ENCODE data around the gene VIT. TPM values are rescaled to one million over a fixed set of nuclear protein-coding genes. Genes with fewer than 3 reads are reported as not detected.
A peak's percentile ranks its signal among the peaks of the same experiment; 100 is the strongest.

VIT gene
- total and polyA plus RNA-seq, 2 donors (not counting 1 experiment from before 2014, with no cell fraction given), result 0.17 to 0.62 TPM

DNA sequence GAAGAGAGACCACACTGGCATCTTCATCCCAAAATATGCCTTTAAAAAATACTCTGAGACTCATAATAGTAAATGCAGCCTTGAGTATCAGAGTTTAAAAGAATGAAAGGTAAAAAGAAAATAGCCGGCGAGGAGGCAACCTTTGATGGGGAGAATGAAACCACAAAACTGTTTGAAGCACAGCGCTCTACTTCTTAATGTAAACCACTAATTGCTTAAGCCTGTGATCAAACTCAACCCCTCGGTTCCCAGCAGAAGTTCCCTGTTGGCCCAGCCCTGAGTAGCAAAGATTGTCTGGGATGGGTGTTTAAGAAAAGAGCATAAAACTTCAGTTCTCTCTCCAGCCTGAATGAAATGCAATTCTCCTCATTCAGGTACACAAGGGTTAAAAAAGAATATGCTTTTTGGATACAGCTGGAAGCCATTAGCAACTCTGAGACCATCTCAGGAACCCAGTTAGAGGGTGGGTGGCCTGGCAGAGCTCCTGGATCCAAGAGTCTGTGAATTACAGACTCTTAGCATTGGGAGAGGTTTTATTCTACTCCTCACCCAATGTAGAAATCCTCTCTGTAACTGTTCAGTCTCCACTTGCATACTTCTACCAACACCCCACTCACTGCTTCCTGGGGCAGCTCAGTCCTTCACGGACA, 44.8 kb downstream of the VIT start:
- Histone ChIP-seq H3K4me3 (replicated peaks in 1 of 4; ENCODE audit: control extremely low read depth in 1 of 4, insufficient read depth in 1 of 4, low read depth in 3 of 4, low read length in 4 of 4) (no peak overlapping the region), H4K20me1 (ENCODE audit: control insufficient read depth, extremely low read depth, insufficient read depth, low read length) (no peaks in the 10 kb centered on the region), H2AFZ (ENCODE audit: low read length) (no peak overlapping the region), H3K79me2 (ENCODE audit: control insufficient read depth, insufficient read depth, low read length) (no peaks in the 10 kb centered on the region), H3K27me3 (ENCODE audit: control insufficient read depth, insufficient read depth, low read length) (peaks cover 14% of the 10 kb centered on the region), H3K27ac (ENCODE audit: insufficient read depth, low read length) (no peak overlapping the region), H3K36me3 (ENCODE audit: control insufficient read depth, insufficient read depth, low read length) (no peaks in the 10 kb centered on the region), H3K9me3 (ENCODE audit: control insufficient read depth, insufficient read depth, low read depth, low read length) (no peaks in the 10 kb centered on the region), H3K4me2 (ENCODE audit: extremely low read depth, insufficient read depth, low read length) (no peak overlapping the region), H3K9ac (ENCODE audit: insufficient read depth, low read length) (no peak overlapping the region), H3K4me1 (ENCODE audit: control insufficient read depth, extremely low read depth, insufficient read depth, low read length) (no peaks in the 10 kb centered on the region)
- TF ChIP-seq, protein P1, sequence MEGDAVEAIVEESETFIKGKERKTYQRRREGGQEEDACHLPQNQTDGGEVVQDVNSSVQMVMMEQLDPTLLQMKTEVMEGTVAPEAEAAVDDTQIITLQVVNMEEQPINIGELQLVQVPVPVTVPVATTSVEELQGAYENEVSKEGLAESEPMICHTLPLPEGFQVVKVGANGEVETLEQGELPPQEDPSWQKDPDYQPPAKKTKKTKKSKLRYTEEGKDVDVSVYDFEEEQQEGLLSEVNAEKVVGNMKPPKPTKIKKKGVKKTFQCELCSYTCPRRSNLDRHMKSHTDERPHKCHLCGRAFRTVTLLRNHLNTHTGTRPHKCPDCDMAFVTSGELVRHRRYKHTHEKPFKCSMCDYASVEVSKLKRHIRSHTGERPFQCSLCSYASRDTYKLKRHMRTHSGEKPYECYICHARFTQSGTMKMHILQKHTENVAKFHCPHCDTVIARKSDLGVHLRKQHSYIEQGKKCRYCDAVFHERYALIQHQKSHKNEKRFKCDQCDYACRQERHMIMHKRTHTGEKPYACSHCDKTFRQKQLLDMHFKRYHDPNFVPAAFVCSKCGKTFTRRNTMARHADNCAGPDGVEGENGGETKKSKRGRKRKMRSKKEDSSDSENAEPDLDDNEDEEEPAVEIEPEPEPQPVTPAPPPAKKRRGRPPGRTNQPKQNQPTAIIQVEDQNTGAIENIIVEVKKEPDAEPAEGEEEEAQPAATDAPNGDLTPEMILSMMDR (conservative IDR thresholded peaks at IDR 0.05 in 1 of 2, IDR thresholded peaks at IDR 0.05 in 1 of 2; ENCODE audit: low read depth in 1 of 2, low read length in 2 of 2), result no peak
- TF ChIP-seq EZH2 (IDR thresholded peaks at IDR 0.05; ENCODE audit: low read length, missing control alignments), result no peak
- no peak for DNase-seq (ENCODE audit: low read depth in 2 of 2)

DNA sequence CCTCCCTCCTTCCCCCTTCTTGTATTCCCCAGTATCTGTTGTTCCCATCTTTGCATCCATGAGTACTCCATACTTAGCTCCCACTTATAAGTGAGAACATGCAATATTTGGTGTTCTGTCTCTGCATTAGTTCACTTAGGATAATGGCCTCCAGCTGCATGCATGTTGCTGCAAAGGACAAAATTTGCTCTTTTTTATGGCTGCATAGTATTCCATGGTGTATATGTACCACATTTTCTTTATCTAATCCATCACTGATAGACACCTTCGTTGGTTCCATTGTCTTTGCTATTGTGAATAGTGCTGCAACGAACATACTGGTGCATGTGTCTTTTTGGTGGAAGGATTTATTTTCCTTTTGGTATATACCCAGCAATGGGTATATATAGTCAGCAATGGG, 47.4 kb downstream of the VIT start:
- H3K4me2 ChIP-seq (ENCODE audit: extremely low read depth, insufficient read depth, low read length), result no peak overlapping the region
- no peak overlapping the region for H2AFZ ChIP-seq (ENCODE audit: low read length)
- no peak for DNase-seq (ENCODE audit: low read depth in 2 of 2)
- H3K4me3 ChIP-seq (replicated peaks in 1 of 4; ENCODE audit: control extremely low read depth in 1 of 4, insufficient read depth in 1 of 4, low read depth in 3 of 4, low read length in 4 of 4), result no peak overlapping the region
- H3K9me3 ChIP-seq (ENCODE audit: control insufficient read depth, insufficient read depth, low read depth, low read length), result no peaks in the 10 kb centered on the region
- H3K36me3 ChIP-seq (ENCODE audit: control insufficient read depth, insufficient read depth, low read length), result no peaks in the 10 kb centered on the region
- no peaks in the 10 kb centered on the region for H4K20me1 ChIP-seq (ENCODE audit: control insufficient read depth, extremely low read depth, insufficient read depth, low read length)
- peaks cover 12% of the 10 kb centered on the region for H3K27me3 ChIP-seq (ENCODE audit: control insufficient read depth, insufficient read depth, low read length)
- no peak for TF ChIP-seq EZH2 (IDR thresholded peaks at IDR 0.05; ENCODE audit: low read length, missing control alignments)
- TF ChIP-seq, protein P1 (conservative IDR thresholded peaks at IDR 0.05 in 1 of 2, IDR thresholded peaks at IDR 0.05 in 1 of 2; ENCODE audit: low read depth in 1 of 2, low read length in 2 of 2), result no peak
- H3K9ac ChIP-seq (ENCODE audit: insufficient read depth, low read length), result no peak overlapping the region
- H3K79me2 ChIP-seq (ENCODE audit: control insufficient read depth, insufficient read depth, low read length), result no peaks in the 10 kb centered on the region
- no peak overlapping the region for H3K27ac ChIP-seq (ENCODE audit: insufficient read depth, low read length)
- H3K4me1 ChIP-seq (ENCODE audit: control insufficient read depth, extremely low read depth, insufficient read depth, low read length), result no peaks in the 10 kb centered on the region

DNA sequence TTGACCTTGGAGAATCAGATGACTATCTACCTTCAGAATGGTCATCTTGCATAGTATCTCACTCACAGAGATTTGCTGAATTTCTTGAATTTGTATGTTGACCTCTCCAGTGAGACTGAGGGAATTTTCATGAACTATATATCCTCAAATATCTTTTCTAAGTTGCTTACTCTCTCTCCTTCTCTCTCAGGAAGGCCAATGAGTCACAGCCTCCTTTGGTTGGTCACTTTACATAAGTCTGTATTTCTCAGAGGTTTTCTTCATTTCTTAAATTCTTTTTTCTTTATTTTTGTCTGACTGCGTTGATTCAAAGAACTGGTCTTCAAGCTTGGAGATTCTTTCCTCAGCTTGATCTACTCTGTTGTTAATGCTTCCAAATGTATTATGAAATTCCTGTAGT, 51.7 kb downstream of the VIT start:
- Histone ChIP-seq H4K20me1 (ENCODE audit: control insufficient read depth, extremely low read depth, insufficient read depth, low read length) (no peaks in the 10 kb centered on the region), H3K9ac (ENCODE audit: insufficient read depth, low read length) (no peak overlapping the region), H3K79me2 (ENCODE audit: control insufficient read depth, insufficient read depth, low read length) (no peaks in the 10 kb centered on the region), H3K27ac (ENCODE audit: insufficient read depth, low read length) (no peak overlapping the region), H3K4me1 (ENCODE audit: control insufficient read depth, extremely low read depth, insufficient read depth, low read length) (no peaks in the 10 kb centered on the region), H3K27me3 (ENCODE audit: control insufficient read depth, insufficient read depth, low read length) (peaks cover 2% of the 10 kb centered on the region), H3K9me3 (ENCODE audit: control insufficient read depth, insufficient read depth, low read depth, low read length) (no peaks in the 10 kb centered on the region), H3K4me3 (replicated peaks in 1 of 4; ENCODE audit: control extremely low read depth in 1 of 4, insufficient read depth in 1 of 4, low read depth in 3 of 4, low read length in 4 of 4) (no peak overlapping the region), H3K36me3 (ENCODE audit: control insufficient read depth, insufficient read depth, low read length) (no peaks in the 10 kb centered on the region), H2AFZ (ENCODE audit: low read length) (no peak overlapping the region), H3K4me2 (ENCODE audit: extremely low read depth, insufficient read depth, low read length) (no peak overlapping the region)
- DNase-seq (ENCODE audit: low read depth in 2 of 2), result peak in 1 of 2 donors; percentile 18
- TF ChIP-seq EZH2 (IDR thresholded peaks at IDR 0.05; ENCODE audit: low read length, missing control alignments), result no peak
- TF ChIP-seq, protein P1 (conservative IDR thresholded peaks at IDR 0.05 in 1 of 2, IDR thresholded peaks at IDR 0.05 in 1 of 2; ENCODE audit: low read depth in 1 of 2, low read length in 2 of 2), result no peak
